GM12878 (cell line): ENCODE results near the gene CHST8. TPM values are rescaled to one million over a fixed set of nuclear protein-coding genes. Genes with fewer than 3 reads are reported as not detected.

Source experiments
- ATAC-seq: fragments of 200-7000 bp; cut with Tn5 transposase; 3 replicates; pipeline ENCODE4 v1.9.1; 2020; ENCODE audit warnings: mild to moderate bottlenecking, moderate library complexity
- BruUV-seq: library from RNA; stranded (reverse); fragments of 400-500 nt; replicated peaks from 2 replicates; lab custom pipeline; 2021; lab: Mats Ljungman, UMichigan
- CTCF ChIA-PET: fragments of 300-600 bp; sonication (Branson Sonifier 250); formaldehyde crosslinking; extraction: SDS; loops from one replicate; lab custom pipeline; 2021; ENCODE audit warnings: inconsistent platforms; lab: Yijun Ruan, JAX
- POLR2A ChIA-PET: fragments of 350-600 bp; formaldehyde crosslinking; extraction: SDS; loops from one replicate; lab custom pipeline; 2021; ENCODE audit warnings: inconsistent platforms; lab: Charles Lee
- RAD21 ChIA-PET: fragments of 300-600 bp; sonication (Branson Sonifier 250); formaldehyde crosslinking; loops from one replicate; lab custom pipeline; 2023; ENCODE audit warnings: antibody characterized with exemption; ENCODE audit not compliant: unreplicated experiment; lab: Charles Lee
- SMC1A ChIA-PET: fragments of 300-600 bp; sonication (Branson Sonifier 250); formaldehyde crosslinking; loops from one replicate; lab custom pipeline; 2023; ENCODE audit not compliant: unreplicated experiment, uncharacterized antibody; lab: Charles Lee
- DNase-seq: peaks from one replicate; pipeline ENCODE4 v3.0.0-alpha.2; 2011; ENCODE audit warnings: low read depth, low spot score
- FAIRE-seq: peaks from 3 replicates; lab custom pipeline; 2011; peaks lifted over from hg19 to GRCh38; lab: Jason Lieb, UNC
- H2AFZ ChIP-seq: 2 replicates; pipeline ENCODE4 v1.6.0; 2011; ENCODE audit warnings: low read depth, low read length, control low read depth; ENCODE audit not compliant: control insufficient read depth
- H3K27ac ChIP-seq: 2 replicates; pipeline ENCODE4 v1.5.1; 2011; ENCODE audit warnings: control low read depth; ENCODE audit not compliant: control insufficient read depth, insufficient read depth
- H3K27me3 ChIP-seq, 2 experiments: replicated peaks in 1 of 2; 2 replicates each; pipeline versions ENCODE4 v1.6.0 to v1.6.1; 2011; ENCODE audit warnings: low read length in 1 of 2; ENCODE audit not compliant: control insufficient read depth in 2 of 2, insufficient read depth in 2 of 2
- H3K36me3 ChIP-seq, 2 experiments: 2 replicates each; pipeline ENCODE4 v1.5.1; 2011; ENCODE audit warnings: low read length in 1 of 2; ENCODE audit not compliant: control insufficient read depth in 2 of 2, insufficient read depth in 2 of 2
- H3K4me1 ChIP-seq: 2 replicates; pipeline ENCODE4 v1.6.1; 2011; ENCODE audit warnings: mild to moderate bottlenecking, low read length, moderate library complexity, mixed read lengths; ENCODE audit not compliant: control insufficient read depth, insufficient read depth
- H3K4me2 ChIP-seq: 2 replicates; pipeline ENCODE4 v1.6.0; 2011; ENCODE audit warnings: control low read depth; ENCODE audit not compliant: control insufficient read depth, insufficient read depth
- H3K4me3 ChIP-seq: fragments of 200-600 bp; sonication (generic); 2 replicates; pipeline ENCODE4 v1.5.1; 2016
- H3K79me2 ChIP-seq: 2 replicates; pipeline ENCODE4 v1.6.0; 2011; ENCODE audit warnings: low read length; ENCODE audit not compliant: control insufficient read depth, insufficient read depth
- H3K9ac ChIP-seq: 2 replicates; pipeline ENCODE4 v1.8.0; 2011; ENCODE audit warnings: low read length, control low read depth, mixed read lengths; ENCODE audit not compliant: control insufficient read depth, insufficient read depth
- H3K9me3 ChIP-seq: replicated peaks from 3 replicates; pipeline ENCODE4 v1.5.1; 2011; ENCODE audit warnings: mild to moderate bottlenecking, low read length; ENCODE audit not compliant: control insufficient read depth, insufficient read depth
- H4K20me1 ChIP-seq: 2 replicates; pipeline ENCODE4 v1.6.0; 2011; ENCODE audit not compliant: control insufficient read depth, insufficient read depth
- ASH2L ChIP-seq: fragments of 300-600, 200-600 bp; sonication (generic); IDR thresholded peaks from 2 replicates; pipeline ENCODE4 v1.6.1; 2017; ENCODE audit warnings: low read depth, mild to moderate bottlenecking, borderline replicate concordance
- CHD2 ChIP-seq: IDR thresholded peaks from 2 replicates; pipeline ENCODE4 v1.6.1; 2011; ENCODE audit warnings: low read depth, low read length, improper control_type of control experiment, borderline replicate concordance
- IKZF1 ChIP-seq: fragments of 450-650 bp; conservative IDR thresholded peaks from 2 replicates; pipeline ENCODE4 v1.6.1; 2017; ENCODE audit warnings: antibody characterized with exemption, mild to moderate bottlenecking
- MAX ChIP-seq: IDR thresholded peaks from 2 replicates; pipeline ENCODE4 v1.6.1; 2012; ENCODE audit warnings: low read depth, low read length, improper control_type of control experiment
- NR2C1 ChIP-seq: fragments of 450-650 bp; IDR thresholded peaks from 2 replicates; pipeline ENCODE4 v1.6.1; 2017; ENCODE audit warnings: antibody characterized with exemption, mild to moderate bottlenecking, moderate library complexity
- NR2F1 ChIP-seq: fragments of 450-650 bp; conservative IDR thresholded peaks from 2 replicates; pipeline ENCODE4 v1.6.1; 2017; ENCODE audit warnings: mild to moderate bottlenecking
- POLR2AphosphoS5 ChIP-seq: IDR thresholded peaks from 2 replicates; pipeline ENCODE4 v1.6.1; 2011; ENCODE audit warnings: mild to moderate bottlenecking, low read length, inconsistent platforms
- PRDM15 ChIP-seq: fragments of 450-650 bp; formaldehyde crosslinking; IDR thresholded peaks from 2 replicates; pipeline ENCODE4 v1.4.0; 2020; ENCODE audit warnings: mild to moderate bottlenecking, moderate library complexity
- RAD51 ChIP-seq: fragments of 450-650 bp; IDR thresholded peaks from 2 replicates; pipeline ENCODE4 v1.6.1; 2016; ENCODE audit warnings: moderate library complexity, mild to moderate bottlenecking, inconsistent platforms
- RFX5 ChIP-seq: IDR thresholded peaks from 2 replicates; pipeline ENCODE4 v1.6.1; 2011; ENCODE audit warnings: low read depth, low read length, improper control_type of control experiment
- SIN3A ChIP-seq: IDR thresholded peaks from 2 replicates; pipeline ENCODE4 v1.6.1; 2012; ENCODE audit warnings: low read depth, low read length, improper control_type of control experiment
- SMARCA5 ChIP-seq: fragments of 450-650 bp; IDR thresholded peaks from 2 replicates; pipeline ENCODE4 v1.6.1; 2017; ENCODE audit warnings: mild to moderate bottlenecking
- STAT1 ChIP-seq: fragments of 450-650 bp; conservative IDR thresholded peaks from 2 replicates; pipeline ENCODE4 v1.6.1; 2014; ENCODE audit warnings: antibody characterized with exemption, mild to moderate bottlenecking
- SUPT20H ChIP-seq: IDR thresholded peaks from 2 replicates; pipeline ENCODE4 v1.6.1; 2011; ENCODE audit warnings: low read depth, mild to moderate bottlenecking, low read length, moderate library complexity, borderline replicate concordance; ENCODE audit not compliant: control insufficient read depth
- TARDBP ChIP-seq: IDR thresholded peaks from 2 replicates; pipeline ENCODE4 v1.6.1; 2016; ENCODE audit warnings: borderline replicate concordance
- ZBTB40 ChIP-seq: fragments of 450-650 bp; IDR thresholded peaks from 2 replicates; pipeline ENCODE4 v1.6.1; 2016; ENCODE audit warnings: mild to moderate bottlenecking, moderate library complexity, borderline replicate concordance
- WGBS: methylation state at CpG from one replicate; pipeline ENCODE4 v1.1.6; 2016; ENCODE audit warnings: low lambda C conversion rate; ENCODE audit not compliant: insufficient replicate concordance, insufficient coverage; ENCODE audit errors: missing lambda C conversion rate; 5-methylcytosine and 5-hydroxymethylcytosine counted together
- in situ Hi-C: fragments of 300-500 bp; cut with MboI; formaldehyde crosslinking; loops from 9 replicates; pipeline ENCODE4 v1.14.3; 2018; ENCODE audit warnings: mixed read lengths
- intact Hi-C: fragments of 100-400 bp; cut with micrococcal nuclease; formaldehyde crosslinking; loops from one replicate; pipeline ENCODE4 v1.14.2; 2022; ENCODE audit not compliant: unreplicated experiment
- polyA plus RNA-seq, 11 experiments: library from polyadenylated mRNA; depleted of rRNA in 4 of 11; unstranded in 6 of 11; stranded (reverse) in 5 of 11; fragments of >200 nt; fragmentation: Nextera tagmentation in 4 of 11; fragmentation: Illumina TruSeq in 1 of 11; extraction: Ambion mirVana in 4 of 11; extraction: Trizol in 1 of 11; gene quantifications; 1 replicate in 1 of 11; 2 replicates in 10 of 11; pipeline versions ENCODE4 v1.2.1 to v1.2.3, GENCODE V29; 2011 to 2016; ENCODE audit warnings: inconsistent platforms in 2 of 11, missing spikeins in 2 of 11, low read depth in 1 of 11
- total RNA-seq, 4 experiments: library from RNA; depleted of rRNA in 3 of 4; stranded (reverse); fragments of >200 nt in 3 of 4; fragmentation: Illumina TruSeq in 1 of 4; extraction: Trizol in 1 of 4; gene quantifications; 2 replicates each; pipeline versions ENCODE4 v1.2.1 to v1.2.3, GENCODE V29; 2013 to 2021

The CHST8 gene
- total and polyA plus RNA-seq, 10 of the 15 experiments (the other 5 are each of a cell fraction or from before 2014, with no cell fraction given), result 0.06 TPM; not detected in 9

- H3K4me1 ChIP-seq, result no peaks in the 10 kb centered on the region
- DNase-seq, result no peak
- no peak for ATAC-seq
- H3K27ac ChIP-seq, result no peak overlapping the region
- no peaks in the 10 kb centered on the region for H3K79me2 ChIP-seq
- 41% methylated on average over 22 of the region's 22 CpGs for WGBS
- H3K9ac ChIP-seq, result no peak overlapping the region
- ChIA-PET RAD21 (no interaction called here), CTCF (no interaction called here), SMC1A (no interaction called here), POLR2A (no interaction called here)
- no peak for FAIRE-seq
- H3K9me3 ChIP-seq, result no peaks in the 10 kb centered on the region
- in situ Hi-C loops, result no loop called here
- intact Hi-C loops, result no loop called here
- H3K36me3 ChIP-seq, result no peaks in the 10 kb centered on the region
- no peaks in the 10 kb centered on the region for H4K20me1 ChIP-seq
- H3K4me3 ChIP-seq, result no peak overlapping the region
- no peak overlapping the region for H2AFZ ChIP-seq
- no peaks in the 10 kb centered on the region for H3K27me3 ChIP-seq
- no TSS peak for BruUV-seq
- H3K4me2 ChIP-seq, result no peak overlapping the region
- TF ChIP-seq STAT1, result no peak
- TF ChIP-seq ZBTB40, result no peak
- TF ChIP-seq SMARCA5, result no peak
- no peak for TF ChIP-seq NR2C1
- TF ChIP-seq CHD2, result no peak
- TF ChIP-seq TARDBP, result no peak
- TF ChIP-seq RAD51, result no peak
- TF ChIP-seq SIN3A, result no peak
- no peak for TF ChIP-seq POLR2AphosphoS5
- no peak for TF ChIP-seq MAX
- TF ChIP-seq PRDM15, result no peak
- no peak for TF ChIP-seq RFX5
- no peak for TF ChIP-seq ASH2L
- TF ChIP-seq IKZF1, result no peak
- no peak for TF ChIP-seq NR2F1
- no peak for TF ChIP-seq SUPT20H
These were observed 44.2 kb downstream of the CHST8 start for GRCh38 chr19:33665776-33666595.
